NCI-H1436 treated with DMSO at 0.1 percent for 48 hours (cell line): ENCODE results near the gene CDH24.
"Not testable (repeated sequence)": the region's sequence is repeated elsewhere in the genome, so short reads cannot be mapped to it uniquely, and the experiment has no call there.

Source experiments
- DNase-seq: peaks from one replicate; lab custom pipeline; 2025; lab: John Stamatoyannopoulos, UW

CDH24 gene

DNA sequence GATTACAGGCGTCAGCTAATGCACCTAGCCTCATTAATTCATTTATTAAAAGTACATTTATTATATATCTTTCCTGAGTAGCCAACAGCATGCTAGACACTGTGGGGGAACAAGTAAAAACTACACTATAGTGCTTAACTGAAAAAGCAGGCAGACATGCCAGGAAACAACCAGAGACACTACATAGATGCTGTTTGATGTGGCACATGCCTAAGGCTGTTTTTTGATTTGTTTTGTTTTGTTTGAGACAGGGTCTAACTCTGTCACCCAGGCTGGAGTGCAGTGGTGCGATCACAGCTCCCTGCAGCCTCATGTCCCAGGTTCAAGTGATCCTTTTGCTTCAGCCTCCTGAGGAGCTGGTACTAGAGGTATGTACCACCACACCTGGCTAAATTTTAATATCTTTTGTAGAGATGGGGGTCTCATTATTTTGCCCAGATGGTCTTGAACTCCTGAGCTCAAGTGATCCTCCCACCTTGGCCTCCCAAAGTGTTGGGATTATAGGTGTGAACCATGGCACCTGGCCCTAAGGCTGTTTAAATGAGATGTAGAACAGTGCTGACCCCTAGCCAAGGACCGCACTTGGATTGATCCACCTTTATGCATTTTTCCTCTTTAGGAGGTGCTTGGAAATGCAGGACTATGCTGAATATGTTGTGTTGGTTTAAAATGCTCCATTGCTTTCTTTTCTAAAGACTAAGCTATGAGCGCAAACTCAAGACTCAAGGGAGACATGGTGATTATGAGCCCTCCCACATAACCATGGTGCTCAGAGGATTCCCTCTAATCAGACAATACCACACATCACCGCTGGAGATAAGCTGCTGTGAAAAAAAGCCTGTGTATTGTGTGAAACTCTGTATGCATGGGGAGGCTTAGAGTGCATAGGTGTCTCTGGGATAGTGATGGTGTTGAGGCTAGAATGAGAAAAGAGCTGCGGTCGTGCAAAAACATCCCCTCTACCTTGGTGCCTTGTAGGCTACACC, 36.9 kb downstream of the CDH24 start:
- DNase-seq, result no peak

GRCh38 chr14:23018107-23018506, 39.2 kb downstream of the CDH24 start:
- DNase-seq, result no peak

GRCh38 chr14:23017091-23017490, 40.2 kb downstream of the CDH24 start:
- no peak for DNase-seq

DNA sequence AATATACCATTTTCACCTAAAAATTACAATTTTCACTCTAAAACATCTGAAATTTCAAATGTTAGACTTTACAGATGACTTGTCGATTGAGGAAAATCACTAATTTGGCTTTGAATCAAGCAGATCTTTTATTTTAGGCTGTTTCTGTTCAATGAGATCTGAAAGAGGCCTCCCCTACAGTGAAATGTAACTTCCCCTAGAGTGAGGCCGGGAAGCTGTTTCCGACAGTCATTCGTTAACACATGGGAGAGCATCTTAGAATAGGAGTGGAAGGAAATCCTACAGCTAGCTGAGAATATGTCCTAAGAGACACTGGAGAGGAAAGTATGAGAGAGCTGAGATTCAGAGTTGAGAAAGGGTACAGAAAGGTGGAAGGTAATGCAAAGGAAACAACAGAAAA, 41.7 kb downstream of the CDH24 start:
- no peak for DNase-seq

DNA sequence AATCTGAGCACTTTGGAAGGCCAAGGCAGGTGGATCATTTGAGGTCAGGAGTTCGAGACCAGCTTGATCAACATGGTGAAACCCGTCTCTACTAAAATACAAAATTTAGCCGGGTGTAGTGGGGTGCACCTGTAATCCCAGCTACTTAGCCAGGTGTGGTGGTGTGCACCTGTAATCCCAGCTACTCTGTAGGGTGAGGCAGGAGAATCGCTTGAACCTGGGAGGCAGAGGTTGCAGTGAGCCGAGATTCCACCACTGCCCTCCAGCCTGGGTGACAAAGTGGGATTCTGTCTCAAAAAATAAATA, 43.6 kb downstream of the CDH24 start:
- not testable (repeated sequence) for DNase-seq

- no peak for DNase-seq
Measured at GRCh38 chr14:23013054-23013748, 44.1 kb downstream of the CDH24 start.

GRCh38 chr14:23009939-23010726, 47.2 kb downstream of the CDH24 start, which contains the start of gene C14orf93:
C14orf93 (minus strand) TSS chr14:23010143; CDS start chr14:22999023, 11,120 bp downstream.
- no peak for DNase-seq

- no peak for DNase-seq
Measured at GRCh38 chr14:23009483-23009938, 47.8 kb downstream of the CDH24 start.

DNA sequence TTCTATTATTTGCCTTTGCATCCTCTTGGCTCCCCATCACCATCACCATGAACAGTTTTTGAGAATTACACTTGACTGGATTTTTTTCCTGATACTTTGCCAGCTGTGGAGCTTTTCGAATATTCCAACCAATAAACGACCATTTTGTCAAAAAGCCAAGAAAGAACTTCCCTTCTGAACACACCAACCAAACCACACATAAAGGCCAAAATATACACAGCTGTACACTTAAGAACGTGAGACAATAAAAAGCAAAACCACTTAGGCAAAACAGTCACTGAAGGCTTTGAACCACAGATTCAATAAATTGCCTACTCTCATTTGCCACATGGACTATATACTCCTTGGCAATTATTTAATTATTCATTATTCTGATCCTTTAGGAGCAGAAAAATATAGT, 48.5 kb downstream of the CDH24 start:
- DNase-seq, result no peak

DNA sequence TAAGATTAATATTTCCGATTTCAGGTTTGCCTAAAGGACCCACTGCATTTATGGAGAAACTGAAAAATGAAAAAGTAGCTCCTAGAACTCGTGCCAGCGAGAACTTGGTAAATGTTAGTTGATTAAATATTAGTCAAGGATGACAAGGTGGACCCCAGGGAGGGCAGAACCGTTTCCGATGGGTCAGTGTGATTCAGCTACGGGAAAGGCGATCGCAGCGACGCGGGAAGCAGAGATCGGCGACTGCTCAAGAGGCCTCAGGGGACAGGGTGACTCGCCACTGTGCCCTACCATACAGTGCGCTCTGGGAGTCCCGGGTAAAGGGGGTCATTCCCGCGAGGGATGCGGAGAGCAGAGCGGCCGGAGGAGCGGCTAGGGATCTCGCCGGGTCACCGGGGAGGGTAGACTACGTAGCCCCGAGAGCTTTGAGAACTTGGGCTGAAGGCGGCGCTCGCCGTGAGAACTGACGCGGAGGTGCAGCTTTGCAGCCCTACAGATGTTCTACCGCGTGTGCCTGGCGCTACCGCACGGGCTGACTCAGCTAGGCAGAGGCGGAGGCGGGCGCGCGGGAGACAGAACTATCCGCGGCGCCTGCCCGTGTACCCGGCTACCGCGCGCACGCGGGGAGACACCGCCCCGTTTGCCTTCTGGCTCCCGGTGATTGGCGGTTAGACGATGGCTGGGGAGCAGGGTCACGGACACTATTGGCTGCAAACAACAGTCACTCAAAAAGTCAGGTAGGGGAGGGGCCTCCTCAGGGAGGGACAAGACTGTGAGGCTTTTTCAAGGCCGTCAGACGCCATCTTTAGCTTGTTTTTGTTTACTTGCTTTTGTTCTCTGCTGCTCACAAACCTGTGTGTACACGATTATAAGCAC, 50.5 kb downstream of the CDH24 start:
- DNase-seq, result peak; percentile 94

DNA sequence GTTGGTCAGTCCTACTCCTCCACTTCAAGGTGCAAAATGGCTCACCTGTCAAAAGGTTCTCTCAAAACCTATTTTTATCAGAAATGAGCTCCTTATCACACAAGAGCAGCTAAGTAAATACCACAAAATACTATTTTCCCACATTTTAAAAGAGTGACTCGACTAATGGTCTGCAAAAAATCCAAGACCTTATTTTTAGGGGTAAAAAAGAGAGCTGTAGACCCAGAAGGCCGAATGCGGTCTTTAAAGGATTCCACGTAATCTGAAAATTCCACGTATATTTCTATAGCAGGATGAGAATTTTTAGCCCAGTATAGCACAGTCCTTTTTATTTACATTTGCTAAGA, 51.2 kb downstream of the CDH24 start:
- no peak for DNase-seq

GRCh38 chr14:23005451-23006187, 51.7 kb downstream of the CDH24 start:
- DNase-seq, result no peak

DNA sequence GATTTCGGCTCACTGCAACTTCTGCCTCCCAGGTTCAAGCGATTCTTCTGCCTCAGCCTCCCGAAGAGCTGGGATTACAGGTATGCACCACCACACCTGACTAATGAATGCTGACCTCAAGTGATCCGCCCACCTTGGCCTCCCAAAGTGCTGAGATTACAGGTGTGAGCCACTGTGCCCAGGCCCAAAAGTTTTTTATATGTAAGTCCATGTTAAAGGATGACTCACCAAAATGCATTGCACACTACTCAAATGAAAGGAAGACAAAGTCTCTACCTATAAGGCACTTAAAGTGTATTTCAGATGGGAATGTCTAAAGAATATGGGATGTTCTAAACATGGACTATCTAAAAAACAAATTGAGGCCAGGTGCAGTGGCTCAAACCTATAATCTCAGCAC, 53.0 kb downstream of the CDH24 start:
- not testable (repeated sequence) for DNase-seq

DNA sequence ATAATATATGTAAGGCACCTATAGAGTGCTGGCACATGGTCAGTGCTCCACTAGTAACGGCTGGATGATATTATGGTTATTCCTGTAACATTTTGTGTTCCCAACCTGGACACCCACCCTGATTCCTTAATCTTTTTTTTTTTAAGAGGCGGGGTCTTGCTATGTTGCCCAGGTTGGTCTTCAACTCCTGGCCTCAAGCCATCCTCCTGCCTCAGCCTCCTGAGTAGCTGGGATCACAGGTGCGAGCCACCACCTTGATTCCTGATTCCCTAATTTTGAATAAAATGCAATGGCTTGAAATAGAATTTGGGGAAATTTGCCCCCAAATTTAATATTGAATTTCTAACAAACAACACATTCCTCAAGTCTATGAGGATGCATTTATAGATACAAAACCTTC, 54.7 kb downstream of the CDH24 start:
- DNase-seq, result no peak

DNA sequence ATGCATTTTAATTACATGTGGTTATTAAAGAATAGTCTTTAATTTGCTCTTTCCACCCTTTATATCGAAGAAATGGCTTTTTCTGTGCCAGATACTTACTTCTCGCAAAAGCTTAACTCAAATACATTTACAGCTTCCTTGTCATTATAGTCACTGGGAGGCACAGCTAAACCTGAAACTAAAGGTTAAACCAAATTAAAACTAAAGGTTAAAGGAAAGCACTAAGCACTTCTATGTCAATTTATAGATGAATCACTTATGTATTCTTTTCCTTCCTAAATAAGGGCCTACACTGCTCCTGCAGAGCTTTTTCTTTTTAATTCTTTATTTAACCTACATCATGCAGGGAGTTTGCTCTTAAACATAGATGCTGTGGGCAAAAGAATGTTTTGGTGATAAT, 56.5 kb downstream of the CDH24 start:
- DNase-seq, result no peak

DNA sequence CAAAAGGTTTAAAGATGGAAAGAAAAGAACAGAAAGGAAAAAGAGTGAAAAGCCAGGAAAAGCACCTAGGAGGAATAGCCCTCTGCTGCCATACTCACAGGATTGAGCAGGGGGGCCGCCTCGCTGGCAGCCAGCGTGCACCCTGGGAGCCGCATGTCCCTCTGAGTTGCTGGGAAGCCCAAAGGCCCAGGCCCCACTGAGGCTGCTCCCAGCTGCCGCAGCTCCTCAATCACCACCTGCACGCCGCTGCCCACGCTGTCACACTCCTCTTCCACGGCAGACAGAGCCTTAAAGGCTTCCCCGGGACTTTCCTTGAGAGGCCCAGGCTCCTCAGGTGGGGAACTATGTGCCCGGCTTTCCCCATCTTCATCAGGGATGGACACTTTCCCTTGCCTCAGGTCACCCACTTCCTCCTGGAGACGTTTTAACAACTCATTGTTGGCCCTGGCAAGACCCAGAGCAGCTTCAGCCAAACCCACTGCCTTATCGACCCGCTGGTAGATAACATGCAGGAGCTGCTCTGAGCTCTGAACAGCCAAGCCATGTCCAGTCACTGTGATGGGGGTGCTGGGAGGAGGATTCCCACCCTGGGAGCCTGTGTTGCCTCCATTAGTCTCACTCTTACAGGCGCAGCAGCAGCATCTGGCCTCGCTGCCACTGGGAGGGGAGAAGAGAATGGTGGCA, 58.8 kb downstream of the CDH24 start:
- no peak for DNase-seq

DNA sequence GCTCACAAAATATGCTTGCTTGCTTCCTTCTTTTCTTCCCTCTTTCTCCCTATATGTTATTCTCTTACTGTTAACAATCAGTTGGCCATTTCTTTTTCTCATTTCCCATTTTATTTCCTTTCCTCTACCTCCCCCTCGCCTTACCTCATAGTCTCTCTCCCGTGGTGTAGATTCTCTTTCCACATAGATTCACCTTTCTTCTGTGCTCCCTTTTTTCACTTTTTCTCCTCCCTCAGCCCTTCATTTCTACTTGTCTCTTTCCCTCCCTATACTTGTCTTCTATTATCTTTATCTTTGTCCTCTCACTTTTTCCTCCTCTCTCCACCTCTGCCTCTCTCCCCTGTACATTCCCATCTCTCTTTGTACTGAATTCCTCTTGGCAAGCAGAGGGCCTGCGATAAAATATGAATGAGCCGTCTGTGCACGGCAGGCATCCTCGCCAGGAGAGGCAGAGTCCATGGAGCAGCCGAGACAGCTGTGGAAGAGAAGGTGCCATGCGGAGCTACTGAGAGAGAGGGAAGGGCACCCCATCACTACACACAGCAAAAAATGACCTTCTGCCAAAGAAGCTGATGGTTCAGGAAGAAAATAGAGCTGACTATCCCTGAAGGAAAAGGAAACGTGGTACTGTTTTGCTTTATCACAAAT, 59.5 kb downstream of the CDH24 start:
- no peak for DNase-seq
